T47D (cell line): ENCODE data around the gene NR3C2.
"Not testable (repeated sequence)": the region's sequence is repeated elsewhere in the genome, so short reads cannot be mapped to it uniquely, and the experiment has no call there.

ENCODE experiments used
- DNase-seq, 2 experiments: peaks; one replicate each; pipeline versions ENCODE4 v3.0.0 to v3.0.0-alpha.2; 2011 to 2012; ENCODE audit warnings: low read depth in 1 of 2, low spot score in 1 of 2
- JUND ChIP-seq: IDR thresholded peaks from 2 replicates; pipeline ENCODE4 v1.6.1; 2012; ENCODE audit warnings: low read depth
- in situ Hi-C: cut with HindIII; loops from 2 replicates; pipeline ENCODE4 v1.10.0; 2016; ENCODE audit warnings: low sequenced_read_pairs, low pct_unique_long_range_greater_than_20kb

NR3C2 gene

DNA sequence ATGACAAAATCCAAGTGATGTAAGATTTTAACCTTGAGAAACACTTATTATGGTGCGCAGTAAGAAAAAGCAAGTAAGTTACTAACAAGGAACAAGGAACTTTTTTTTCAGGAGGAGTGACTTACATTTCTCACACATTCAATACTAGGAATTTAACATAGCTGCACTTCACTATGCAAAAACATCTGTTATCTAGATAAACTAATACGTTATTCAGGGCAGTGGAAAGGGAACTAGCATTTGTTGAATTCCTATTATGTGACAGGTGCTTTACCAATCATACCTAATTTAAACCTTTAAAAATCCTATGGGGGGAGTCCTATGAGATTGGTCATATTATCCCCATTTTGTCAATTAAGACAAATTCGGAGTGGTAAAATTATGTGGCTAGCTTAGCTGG, 238.0 kb downstream of the NR3C2 start:
- TF ChIP-seq JUND: no peak
- in situ Hi-C loops: no loop called here
- DNase-seq: no peak

DNA sequence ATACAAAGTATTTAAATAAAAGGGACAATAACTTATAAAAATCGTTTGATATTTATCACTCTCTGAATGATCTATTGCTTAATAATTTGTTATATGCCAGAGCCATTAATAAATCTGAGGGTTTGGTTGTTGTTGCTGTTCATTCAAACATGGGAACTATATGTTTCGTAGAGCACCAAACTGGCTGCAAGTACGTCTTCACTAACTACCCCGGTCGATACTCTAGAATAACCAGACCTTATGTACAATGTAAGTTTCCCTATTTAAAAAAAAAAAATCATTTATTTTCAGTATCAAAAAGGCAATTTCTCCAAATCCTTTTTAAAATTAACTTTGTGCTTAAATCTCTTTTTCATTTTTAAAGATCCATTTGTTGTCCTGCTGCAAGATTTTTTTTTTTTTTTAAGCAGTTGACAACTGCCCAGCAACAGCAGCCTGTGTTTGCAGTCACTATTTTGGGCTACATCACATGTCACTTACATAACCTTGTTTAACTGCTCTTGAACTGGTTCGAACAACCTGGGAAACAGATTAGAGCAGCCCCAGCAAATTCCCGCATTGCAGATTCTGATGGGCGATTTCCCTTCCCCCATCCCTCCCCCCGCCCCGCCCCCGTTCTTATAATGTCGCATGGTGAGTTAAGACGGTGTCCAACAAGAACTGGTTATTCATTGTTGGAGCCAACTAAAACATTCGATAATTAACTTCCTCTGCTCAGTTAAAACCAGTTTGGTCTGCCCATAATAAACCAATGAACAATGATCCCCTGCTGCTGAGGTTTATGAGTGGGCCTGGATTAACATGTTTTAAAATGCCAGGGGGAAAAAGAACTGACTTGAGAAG, 238.9 kb downstream of the NR3C2 start:
- in situ Hi-C loops: no loop called here
- DNase-seq: peak in 1 of 2 experiments; percentile 46
- TF ChIP-seq JUND: no peak

DNA sequence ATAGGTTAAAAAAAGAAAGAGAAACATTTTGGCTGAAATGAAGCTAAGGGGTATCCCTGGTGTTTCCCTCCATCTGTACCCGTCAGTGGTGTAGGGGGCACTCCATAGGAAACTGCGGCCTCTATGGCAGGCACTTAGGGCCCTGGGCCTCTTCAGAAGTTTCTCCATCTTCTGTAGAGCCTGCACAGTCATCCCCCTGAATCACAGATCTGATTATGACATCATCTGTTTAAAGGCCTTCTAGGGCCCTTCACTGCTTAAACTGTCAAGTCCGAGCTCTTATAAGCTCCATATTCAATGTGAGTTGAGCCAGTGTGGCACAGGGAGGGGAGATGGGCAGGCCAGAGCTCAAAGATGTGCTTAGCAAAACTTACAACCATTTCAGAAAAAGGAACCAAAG, 241.3 kb downstream of the NR3C2 start:
- DNase-seq: no peak
- TF ChIP-seq JUND: no peak
- in situ Hi-C loops: no loop called here

DNA sequence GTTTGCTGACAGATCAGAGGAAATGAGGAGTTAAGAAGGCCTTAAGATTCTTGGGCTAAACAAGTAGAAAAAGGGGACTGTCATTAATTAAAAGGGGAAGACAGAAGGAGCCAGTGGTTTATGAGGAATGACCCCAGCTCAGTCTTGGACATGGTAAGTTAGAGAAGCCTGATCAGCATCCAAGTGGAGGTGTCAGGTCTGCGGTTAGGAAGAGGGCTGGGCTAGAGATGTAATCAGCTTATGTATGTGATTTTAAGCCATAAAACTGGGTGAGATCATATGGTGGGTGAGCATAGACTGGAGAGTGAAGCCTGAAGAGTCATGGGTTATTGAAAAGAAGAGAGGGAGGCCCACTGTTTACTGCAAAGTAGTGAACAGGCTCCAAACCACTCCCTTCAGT, 246.1 kb downstream of the NR3C2 start:
- no peak for DNase-seq
- no peak for TF ChIP-seq JUND
- in situ Hi-C loops: no loop called here

DNA sequence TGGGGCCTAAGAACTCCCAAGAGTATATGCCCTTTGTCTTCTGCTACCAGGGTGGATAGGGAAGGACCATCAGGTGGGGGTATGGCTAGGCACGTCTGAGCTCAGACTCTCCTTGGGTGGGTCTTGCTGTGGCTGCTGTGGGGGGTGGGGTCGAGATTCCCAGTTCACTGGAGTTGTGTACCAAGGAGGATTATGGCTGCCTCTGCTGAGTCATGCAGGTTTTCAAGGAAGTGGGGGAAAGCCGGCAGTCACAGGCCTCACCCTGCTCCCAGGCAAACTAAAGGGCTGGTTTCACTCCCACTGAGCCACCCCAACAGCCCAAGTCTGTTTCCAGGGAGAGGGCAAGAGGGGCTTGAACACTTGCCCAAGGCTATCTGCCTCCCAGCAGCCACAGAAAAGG, 249.7 kb downstream of the NR3C2 start:
- in situ Hi-C loops: no loop called here
- no peak for DNase-seq
- TF ChIP-seq JUND: no peak

DNA sequence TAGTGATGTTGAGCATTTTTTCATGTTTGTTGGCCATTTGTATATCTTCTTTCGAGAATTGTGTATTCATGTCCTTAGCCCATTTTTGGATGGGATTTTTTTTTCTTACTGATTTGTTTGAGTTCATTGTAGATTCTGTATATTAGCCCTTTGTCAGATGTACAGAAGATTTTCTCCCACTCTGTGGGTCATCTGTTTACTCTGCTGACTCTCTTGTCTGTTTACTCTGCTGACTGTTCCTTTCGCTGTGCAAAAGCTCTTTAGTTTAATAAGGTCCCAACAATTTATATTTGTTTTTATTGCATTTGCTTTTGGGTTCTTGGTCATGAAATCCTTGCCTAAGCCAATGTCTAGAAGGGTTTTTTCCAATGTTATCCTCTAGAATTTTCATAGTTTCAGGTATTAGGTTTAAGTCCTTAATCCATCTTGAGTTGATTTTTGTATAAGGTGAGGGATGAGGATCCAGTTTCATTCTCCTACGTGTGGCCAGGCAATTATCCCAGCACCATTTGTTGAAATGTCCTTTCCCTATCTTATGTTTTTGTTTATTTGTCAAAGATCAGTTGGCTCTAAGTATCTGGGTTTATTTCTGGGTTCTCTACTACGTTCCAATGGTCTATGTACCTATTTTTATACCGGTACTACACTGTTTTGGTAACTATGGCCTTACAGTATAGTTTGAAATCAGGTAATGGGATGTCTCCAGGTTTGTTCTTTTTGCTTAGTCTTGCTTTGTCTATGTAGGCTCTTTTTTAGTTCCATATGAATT, 254.6 kb downstream of the NR3C2 start:
- in situ Hi-C loops, DNase-seq: not testable (repeated sequence)

DNA sequence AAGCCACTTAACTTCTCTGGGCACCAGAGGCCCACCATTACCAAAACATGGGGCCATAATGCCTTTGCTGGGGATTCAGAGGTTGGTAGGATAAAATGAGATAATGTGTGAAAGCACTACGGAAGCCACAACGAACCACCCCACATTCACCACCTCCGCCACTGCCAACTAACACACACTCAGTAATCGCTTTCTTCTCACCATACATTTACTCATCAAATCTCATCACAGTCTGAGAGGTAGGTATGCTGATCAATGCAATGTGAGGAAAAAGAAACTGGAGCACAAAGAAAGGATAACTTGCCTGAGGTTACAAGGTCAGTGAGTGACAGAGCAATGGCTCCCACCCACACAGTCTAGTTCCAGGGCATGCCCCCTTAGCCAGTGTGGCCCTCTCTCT, 257.3 kb downstream of the NR3C2 start:
- no peak for DNase-seq
- no peak for TF ChIP-seq JUND
- in situ Hi-C loops: no loop called here

DNA sequence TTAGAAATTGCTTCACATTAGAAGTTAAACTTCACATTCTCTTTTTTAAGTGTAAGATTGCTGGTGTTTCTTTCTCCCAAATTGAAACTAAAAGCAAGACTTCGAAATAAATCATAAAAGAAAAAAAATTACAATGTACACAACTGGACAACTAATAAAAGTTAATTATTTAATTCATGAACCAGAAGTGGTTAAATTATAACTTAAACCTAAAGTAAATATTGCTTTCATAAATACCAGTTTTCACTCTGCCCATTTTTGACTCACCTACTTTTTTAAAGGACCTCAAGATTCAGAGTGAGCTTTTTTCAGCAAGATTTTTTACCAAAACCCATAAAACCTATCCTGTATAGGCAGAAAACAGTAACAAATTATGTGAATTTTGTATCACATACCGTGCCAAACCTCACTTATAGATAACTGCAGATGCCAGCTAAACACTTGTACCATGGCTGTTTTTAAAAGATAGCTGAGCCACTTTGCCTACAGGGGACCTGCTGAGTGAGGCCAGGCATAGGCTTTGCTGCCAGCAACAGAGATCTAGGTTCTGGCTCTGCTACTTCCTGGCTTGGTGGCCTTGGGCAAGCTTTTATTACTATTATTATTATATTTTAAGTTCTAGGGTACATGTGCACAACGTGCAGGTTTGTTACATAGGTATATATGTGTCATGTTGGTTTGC, 259.8 kb downstream of the NR3C2 start:
- no peak for DNase-seq
- in situ Hi-C loops: no loop called here

DNA sequence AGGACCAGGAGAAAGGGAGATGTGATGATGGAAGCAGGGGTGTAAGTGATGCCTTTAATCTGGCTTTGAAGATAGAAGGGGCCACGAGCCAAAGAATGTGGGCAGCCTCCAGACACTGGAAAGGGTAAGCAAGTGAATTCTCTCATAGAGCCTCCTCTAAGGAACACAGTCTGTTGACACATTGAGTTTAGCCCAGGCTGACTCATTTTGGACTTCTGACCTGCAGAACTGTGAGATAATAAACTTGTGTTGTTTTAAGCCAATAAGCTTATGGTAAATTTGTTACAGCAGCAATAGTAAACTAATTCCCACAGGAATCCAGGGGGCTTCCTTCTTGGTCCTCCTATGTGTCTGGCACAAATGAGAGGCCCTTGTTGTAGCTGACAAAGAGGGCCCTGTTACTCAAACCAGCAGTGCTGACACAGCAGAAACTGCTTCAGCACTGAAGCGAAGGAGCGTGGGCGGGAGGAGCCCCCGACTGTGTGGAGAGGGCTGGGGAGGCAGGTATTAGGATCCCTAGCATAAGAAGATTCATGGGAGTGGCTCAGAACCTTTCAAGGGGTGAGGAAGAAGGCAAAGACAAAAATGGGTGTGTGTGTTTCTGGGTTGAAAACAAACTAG, 268.7 kb downstream of the NR3C2 start:
- DNase-seq: no peak
- in situ Hi-C loops: no loop called here
- TF ChIP-seq JUND: no peak

More for the DNA sequence above, 259.8 kb downstream of the NR3C2 start:
- TF ChIP-seq JUND: no peak

DNA sequence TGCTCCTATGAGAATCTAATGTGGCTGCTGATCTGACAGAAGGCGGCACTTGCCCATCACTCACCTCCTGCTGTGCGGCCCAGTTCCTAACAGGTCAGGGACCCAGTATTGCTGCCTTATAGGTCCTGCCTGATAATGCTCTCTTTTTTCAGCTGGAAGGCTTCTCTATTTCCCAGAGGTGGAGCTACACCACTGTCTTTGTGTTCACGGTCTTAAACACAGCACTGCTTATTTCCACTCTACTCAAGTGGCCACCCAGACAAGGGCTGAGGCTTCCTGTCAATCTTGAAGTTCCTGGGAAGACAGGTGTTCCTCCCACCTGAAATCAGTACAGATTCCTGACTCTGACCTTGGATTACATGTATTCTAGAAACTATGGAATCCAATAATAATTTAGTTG, 270.6 kb downstream of the NR3C2 start:
- no peak for TF ChIP-seq JUND
- DNase-seq: no peak
- in situ Hi-C loops: no loop called here

DNA sequence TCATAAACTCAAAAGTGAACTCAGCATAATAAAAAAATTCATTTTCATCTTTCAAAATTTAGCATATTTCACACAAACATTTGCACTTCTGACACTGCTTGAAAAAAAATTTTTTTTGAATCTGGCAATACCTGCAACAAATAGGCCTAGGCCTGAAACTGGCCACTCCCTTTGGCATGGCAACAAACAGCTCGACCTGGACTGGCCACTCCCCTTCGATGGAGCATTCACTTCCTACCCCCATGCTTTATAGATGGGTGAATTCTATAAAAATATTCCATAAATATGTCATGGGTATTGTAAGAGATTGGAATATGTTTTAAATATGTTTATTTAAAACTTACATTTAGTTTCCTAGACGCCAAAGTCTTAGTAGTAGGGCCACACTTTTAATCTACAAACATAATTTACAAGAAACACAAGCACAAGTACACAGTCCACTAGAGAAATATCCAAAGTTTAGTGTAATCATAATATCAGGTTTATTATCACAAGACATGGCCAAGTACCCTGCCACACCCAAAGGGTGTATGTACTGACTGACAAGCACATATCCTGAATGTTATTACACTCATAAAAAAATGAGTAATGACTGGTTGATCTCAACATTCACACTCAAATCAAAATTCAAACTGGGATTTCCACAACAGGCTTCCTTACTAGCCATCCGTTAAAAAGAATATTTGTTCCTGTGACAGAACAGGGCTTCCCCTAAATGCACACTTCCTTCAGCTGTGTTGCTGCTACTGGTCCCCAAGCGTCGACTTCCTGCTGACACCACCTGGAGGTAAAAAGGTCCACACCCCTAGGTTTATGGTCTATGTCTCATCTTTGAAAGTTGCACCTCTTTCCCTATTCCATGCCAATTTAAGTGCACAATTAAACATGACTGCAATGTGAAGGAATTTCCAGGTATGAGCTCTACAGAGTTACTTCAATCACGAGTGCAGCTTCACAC, 271.5 kb downstream of the NR3C2 start:
- DNase-seq: no peak
- in situ Hi-C loops: no loop called here
- no peak for TF ChIP-seq JUND
